Brain microvascular endothelial cell (primary cell): ENCODE results near the gene CLEC1A.

Experiments used
- DNase-seq: peaks from one replicate; pipeline ENCODE4 v3.0.0-alpha.2; 2020
- H3K27ac ChIP-seq: fragments of 250-450 bp; sonication (Bioruptor Pico); 2 replicates; pipeline ENCODE4 v1.5.1; 2020; ENCODE audit warnings: mild to moderate bottlenecking, moderate library complexity
- H3K27me3 ChIP-seq: fragments of 250-450 bp; sonication (Bioruptor Pico); replicated peaks from 2 replicates; pipeline ENCODE4 v1.5.1; 2020; ENCODE audit warnings: mild to moderate bottlenecking
- H3K36me3 ChIP-seq: fragments of 250-450 bp; sonication (Bioruptor Pico); replicated peaks from 2 replicates; pipeline ENCODE4 v1.5.1; 2020; ENCODE audit warnings: mild to moderate bottlenecking
- H3K4me3 ChIP-seq: 2 replicates; pipeline ENCODE4 v1.5.1; 2011; ENCODE audit warnings: low read depth, mild to moderate bottlenecking, control low read depth, low read length, moderate library complexity
- in situ Hi-C: cut with HindIII; loops from 2 replicates; pipeline ENCODE4 v1.10.0; 2017; ENCODE audit warnings: low sequenced_read_pairs, low pct_ligation_motif_present
- TF ChIP-seq, protein P1 (sequence below): IDR thresholded peaks from 2 replicates; pipeline ENCODE4 v1.5.1; 2011; ENCODE audit warnings: low read depth, mild to moderate bottlenecking, moderate library complexity, low read length, control low read depth, inconsistent platforms; ENCODE audit errors: missing control alignments

CLEC1A gene

DNA sequence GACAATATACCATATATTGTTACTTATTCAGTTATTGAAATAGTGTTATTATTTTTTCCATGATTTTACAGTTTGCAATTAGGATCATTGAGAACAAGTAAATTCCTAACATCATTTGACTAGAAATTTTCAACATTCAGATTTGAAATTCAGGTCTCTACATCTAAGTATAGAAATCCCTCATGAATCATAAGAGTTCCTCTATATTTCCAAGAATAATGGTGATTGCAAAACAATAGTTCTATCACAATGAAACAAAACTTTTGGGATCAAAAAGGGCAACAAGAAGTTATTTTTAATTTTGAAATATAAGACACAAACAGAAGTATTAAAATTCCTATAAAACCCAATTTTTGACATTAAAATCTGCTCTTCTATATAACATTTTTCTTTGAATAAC, 10.8 kb downstream of the CLEC1A start:
- H3K27ac ChIP-seq: no peak overlapping the region
- TF ChIP-seq, protein P1, sequence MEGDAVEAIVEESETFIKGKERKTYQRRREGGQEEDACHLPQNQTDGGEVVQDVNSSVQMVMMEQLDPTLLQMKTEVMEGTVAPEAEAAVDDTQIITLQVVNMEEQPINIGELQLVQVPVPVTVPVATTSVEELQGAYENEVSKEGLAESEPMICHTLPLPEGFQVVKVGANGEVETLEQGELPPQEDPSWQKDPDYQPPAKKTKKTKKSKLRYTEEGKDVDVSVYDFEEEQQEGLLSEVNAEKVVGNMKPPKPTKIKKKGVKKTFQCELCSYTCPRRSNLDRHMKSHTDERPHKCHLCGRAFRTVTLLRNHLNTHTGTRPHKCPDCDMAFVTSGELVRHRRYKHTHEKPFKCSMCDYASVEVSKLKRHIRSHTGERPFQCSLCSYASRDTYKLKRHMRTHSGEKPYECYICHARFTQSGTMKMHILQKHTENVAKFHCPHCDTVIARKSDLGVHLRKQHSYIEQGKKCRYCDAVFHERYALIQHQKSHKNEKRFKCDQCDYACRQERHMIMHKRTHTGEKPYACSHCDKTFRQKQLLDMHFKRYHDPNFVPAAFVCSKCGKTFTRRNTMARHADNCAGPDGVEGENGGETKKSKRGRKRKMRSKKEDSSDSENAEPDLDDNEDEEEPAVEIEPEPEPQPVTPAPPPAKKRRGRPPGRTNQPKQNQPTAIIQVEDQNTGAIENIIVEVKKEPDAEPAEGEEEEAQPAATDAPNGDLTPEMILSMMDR: no peak
- in situ Hi-C loops: no loop called here
- no peaks in the 10 kb centered on the region for H3K27me3 ChIP-seq
- no peak overlapping the region for H3K4me3 ChIP-seq
- DNase-seq: no peak
- no peaks in the 10 kb centered on the region for H3K36me3 ChIP-seq

DNA sequence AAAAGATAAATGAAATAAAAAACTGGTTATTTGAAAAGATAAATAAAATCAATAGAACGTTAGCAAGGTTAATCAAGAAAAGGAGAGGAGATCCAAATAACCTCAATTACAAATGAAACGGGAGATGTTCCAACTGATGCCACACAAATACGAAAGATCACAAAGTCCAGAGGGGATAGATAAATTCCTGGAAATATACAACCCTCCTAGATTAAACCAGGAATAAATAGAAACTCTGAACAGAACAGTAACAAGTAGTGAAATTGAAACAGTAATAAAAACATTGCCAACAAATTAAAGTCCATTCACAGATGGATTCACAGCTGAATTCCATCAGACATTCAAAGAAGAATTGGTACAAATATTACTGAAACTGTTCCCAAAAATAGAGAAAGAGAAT, 12.4 kb downstream of the CLEC1A start:
- TF ChIP-seq, protein P1: no peak
- Histone ChIP-seq H3K27ac (no peak overlapping the region), H3K4me3 (no peak overlapping the region), H3K27me3 (no peaks in the 10 kb centered on the region), H3K36me3 (no peaks in the 10 kb centered on the region)
- no peak for DNase-seq
- in situ Hi-C loops: no loop called here

DNA sequence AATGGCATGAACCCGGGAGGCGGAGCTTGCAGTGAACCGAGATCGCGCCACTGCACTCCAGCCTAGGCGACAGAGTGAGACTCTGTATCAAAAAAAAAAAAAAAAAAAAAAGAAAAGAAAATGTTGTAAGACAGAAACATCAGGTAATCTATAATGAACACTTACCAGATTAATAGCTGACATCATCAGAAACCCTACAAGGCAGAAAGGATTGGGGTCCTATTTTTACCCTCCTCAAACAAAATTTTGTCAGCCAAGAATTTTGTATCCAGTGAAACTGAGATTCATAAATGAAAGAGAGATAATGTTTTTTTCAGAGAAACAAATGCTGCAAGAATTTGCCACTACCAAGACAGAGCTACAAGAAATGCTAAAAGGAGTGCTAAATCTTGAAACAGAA, 14.1 kb downstream of the CLEC1A start:
- no peaks in the 10 kb centered on the region for H3K36me3 ChIP-seq
- TF ChIP-seq, protein P1: no peak
- H3K4me3 ChIP-seq: no peak overlapping the region
- in situ Hi-C loops: no loop called here
- DNase-seq: no peak
- H3K27ac ChIP-seq: no peak overlapping the region
- H3K27me3 ChIP-seq: no peaks in the 10 kb centered on the region

DNA sequence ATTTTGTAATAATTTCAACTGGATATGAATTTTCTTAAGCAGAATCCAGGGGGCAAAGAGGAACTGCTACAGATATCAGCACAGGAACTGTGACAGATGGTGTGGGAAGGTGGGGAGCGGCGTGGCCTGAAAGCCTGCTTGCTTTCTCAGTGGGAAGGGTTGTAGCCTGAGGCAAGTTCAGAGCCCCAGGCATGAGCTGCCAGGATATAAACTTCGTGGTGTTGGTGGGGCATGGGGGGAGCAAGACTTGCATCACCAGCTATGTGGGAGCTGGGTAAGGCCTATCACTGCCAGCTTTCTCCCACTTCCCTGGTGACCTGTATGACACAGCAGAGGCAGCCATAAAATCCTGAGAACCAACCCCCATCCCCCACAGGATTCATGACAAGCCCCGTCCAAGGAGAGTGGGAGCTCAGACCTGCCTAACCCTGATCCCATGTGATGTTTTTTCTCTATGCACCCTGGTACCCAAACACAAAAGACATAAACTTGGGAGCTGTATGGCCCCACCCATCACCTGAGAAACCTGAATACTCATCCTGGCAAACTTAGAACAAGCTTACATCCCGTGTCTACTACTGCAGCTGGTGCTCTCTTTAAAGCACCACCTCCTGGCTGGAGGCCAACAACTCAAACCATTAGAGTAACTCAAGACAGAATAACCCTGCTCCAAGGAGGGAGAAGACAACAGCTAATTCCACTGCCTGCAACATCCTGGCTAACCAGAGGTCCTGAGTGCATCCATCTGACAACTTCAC, 16.5 kb downstream of the CLEC1A start:
- Histone ChIP-seq H3K27ac (no peak overlapping the region), H3K27me3 (no peaks in the 10 kb centered on the region), H3K36me3 (no peaks in the 10 kb centered on the region), H3K4me3 (no peak overlapping the region)
- TF ChIP-seq, protein P1: no peak
- in situ Hi-C loops: no loop called here
- no peak for DNase-seq

DNA sequence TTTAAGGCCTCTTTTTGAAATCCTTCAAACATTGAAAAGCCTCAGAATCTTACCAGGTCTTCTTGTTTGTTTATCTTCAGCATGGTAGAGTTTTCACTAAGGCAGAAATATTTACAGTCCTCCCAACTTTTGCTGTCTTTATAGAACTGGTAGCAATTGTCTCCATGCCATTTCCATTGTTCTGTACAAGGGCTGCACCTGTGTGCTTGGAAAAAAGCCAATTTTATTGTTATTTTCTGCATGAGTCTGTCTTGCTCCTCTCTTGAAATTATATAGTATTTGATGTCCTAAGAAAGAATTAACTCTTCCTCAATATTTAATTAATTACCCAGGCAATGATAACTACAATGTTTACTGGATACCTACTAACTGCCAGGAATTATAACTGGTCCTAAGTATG, 23.3 kb downstream of the CLEC1A start:
- no peak overlapping the region for H3K4me3 ChIP-seq
- H3K27ac ChIP-seq: no peak overlapping the region
- in situ Hi-C loops: no loop called here
- TF ChIP-seq, protein P1: no peak
- DNase-seq: no peak
- H3K27me3 ChIP-seq: no peaks in the 10 kb centered on the region
- H3K36me3 ChIP-seq: no peaks in the 10 kb centered on the region

DNA sequence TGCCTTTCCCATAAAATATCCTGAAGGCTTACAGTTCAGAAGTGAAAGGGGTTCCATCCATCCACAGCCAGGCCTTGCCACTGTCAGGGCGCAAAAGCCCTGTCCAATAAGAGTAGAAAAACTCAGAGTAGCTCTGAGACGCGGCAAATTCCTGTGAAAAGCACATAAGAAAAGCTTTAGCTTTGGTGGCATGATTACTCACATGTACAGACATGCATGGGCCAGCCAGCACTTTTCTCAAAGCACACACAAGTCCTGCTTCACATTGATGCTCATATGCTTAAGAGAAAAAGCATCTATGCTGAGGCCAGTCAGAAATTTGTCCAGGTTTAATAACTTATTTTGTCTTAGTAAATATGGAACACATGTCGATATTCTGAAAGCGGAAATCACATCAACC, 25.5 kb downstream of the CLEC1A start:
- Histone ChIP-seq H3K27me3 (no peaks in the 10 kb centered on the region), H3K4me3 (no peak overlapping the region), H3K36me3 (no peaks in the 10 kb centered on the region), H3K27ac (no peak overlapping the region)
- in situ Hi-C loops: no loop called here
- TF ChIP-seq, protein P1: no peak
- DNase-seq: no peak
